GM19238 (cell line): ENCODE results near the gene UBTD2.
"Not testable (repeated sequence)": the region's sequence is repeated elsewhere in the genome, so short reads cannot be mapped to it uniquely, and the experiment has no call there.

Experiments
- DNase-seq: peaks from one replicate; pipeline ENCODE4 v3.0.0; 2011; ENCODE audit warnings: low spot score; ENCODE audit not compliant: insufficient read length

Gene UBTD2

DNA sequence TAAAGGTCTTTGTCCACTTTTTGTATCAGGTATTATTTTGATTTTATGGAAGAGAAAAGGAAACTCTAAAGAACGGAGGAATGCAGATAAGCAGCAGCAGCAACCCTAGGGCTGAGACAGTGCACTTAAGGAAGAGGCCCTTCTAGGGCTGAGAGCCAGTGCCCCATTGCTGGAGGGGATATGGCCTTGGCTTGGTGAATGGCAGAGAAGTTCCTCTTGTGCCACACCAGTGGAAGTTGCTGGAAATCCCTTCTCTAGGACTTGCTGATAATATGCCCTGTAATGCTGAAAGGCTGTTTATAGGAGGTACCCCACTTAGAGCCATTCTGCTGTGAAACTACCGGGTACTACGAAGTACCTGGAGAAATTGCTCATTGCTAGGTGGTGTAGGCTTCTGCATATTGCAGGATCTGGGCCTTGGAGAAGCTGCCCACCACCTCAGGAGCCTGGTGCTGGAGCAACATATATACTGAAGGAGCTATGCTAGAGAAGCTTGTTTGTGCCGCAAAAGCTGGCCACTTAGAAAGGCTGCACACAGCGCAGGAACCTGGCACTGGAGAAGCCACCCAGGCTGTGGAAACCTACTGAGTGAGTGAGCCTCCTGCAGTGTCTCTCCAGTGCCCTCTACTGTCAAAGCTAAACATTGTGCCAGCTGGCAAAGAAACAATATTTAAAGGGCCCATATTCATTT lies 9.6 kb upstream of the UBTD2 start:
- peak; percentile 35 for DNase-seq

DNA sequence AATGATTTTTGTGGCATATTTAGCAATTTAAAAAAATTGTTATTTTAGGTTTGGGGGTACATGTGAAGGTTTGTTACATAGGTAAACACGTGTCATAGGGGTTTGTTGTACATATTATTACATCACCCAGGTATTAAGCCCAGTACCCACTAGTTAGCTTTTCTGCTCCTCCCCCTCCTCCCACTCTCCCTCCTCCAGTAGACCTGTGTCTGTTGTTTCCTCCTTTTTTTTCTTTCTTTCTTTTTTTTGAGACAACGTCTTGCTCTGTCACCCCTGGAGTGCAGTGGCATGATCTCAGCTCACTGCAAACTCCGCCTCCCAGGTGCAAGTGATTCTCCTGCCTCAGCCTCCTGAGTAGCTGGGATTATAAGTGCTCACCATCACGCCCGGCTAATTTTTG lies 8.3 kb upstream of the UBTD2 start:
- DNase-seq: not testable (repeated sequence)

DNA sequence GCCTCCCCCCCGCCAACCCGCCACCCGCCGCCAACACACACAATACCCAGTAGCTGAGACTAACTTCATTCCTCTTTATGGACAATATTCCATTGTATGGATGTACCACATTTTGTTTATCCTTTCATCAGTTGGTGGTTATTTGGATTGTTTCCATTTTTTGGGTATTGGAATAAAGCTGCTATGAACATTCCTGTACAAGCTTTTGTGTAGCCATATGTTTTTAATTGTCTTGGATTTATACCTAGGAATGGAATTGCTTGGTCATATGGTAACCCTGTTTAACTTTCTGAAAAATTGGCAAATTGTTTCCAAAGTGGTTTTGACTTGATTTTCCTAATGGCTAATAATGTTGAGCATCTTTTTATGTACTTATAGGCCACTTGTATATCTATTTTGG lies 4.9 kb upstream of the UBTD2 start:
- DNase-seq: no peak

DNA sequence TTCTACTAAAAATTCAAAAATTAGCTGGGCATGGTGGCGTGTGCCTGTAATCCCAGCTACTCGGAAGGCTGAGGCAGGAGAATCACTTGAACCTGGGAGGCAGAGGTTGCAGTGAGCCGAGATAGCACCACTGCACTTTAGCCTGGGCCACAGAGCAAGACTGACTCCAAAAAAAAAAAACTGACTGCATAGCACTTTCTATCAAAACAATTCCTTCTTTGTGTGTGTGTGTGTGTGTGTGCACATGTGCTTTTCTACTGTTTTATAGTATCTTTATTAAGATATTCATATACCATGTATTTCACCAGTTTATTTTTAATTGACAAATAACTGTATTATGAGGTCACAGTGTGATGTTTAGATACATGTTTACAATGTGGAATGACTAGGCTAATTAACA lies 3.6 kb upstream of the UBTD2 start:
- DNase-seq: not testable (repeated sequence)

DNA sequence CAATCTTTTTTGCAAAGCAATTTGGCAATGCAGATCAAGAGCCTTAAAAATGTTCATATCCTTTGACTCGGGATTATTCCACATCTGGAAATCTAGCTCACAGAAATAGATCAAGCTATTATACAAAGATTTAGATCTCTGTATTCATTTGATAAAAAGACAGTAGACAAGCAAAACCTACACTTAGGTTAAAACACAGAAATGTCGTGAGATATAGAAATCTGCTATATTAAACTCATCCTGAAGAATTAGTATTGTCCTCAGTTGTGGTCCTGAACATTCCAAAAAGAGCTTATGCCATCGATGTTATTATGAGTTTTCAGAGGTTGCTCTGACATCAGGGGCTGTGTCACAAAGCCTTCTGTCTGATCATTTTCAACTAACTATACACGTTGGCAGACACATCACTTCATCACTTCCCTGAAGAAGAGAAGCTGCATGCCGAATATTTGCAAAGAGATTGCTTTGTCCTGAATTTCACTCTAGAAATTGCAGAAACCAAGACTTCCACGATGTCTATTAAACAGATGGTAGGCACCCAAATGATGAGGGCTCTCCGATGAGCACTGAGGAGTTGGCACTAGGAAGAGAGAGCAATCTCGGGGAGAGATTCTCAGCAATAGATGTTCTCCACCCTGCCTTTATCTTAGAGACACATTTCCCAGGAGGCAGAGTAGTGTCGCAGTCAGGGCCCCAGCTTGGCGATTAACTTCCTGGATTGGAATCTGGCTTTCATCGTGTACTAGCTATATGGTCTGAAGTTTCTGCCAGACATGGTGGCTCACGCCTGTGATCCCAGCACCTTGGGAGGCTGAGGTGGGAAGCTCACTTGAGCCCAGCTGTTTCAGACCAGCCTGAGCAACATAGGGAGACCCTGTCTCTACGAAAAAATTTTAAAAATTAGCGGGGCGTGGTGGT lies 1.9 kb upstream of the UBTD2 start:
- DNase-seq: no peak

DNA sequence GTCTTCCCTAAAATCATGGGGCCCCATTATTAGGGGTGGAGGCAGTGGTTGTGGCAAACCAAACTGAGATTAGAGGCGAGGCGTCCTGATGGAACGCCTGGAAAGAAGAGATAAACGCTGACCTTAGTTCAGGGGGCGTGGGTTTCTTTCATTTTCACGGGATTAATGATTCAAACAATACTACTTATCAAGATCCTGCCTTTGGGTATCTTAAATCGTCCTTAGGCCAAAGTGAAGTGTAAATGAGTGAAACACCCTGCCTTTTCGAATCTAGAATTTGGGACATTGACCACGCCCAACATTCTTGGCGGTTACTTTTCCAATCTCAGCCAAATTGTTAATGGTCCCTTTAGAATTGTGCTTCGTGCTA lies 1.0 kb upstream of the UBTD2 start:
- no peak for DNase-seq

DNA sequence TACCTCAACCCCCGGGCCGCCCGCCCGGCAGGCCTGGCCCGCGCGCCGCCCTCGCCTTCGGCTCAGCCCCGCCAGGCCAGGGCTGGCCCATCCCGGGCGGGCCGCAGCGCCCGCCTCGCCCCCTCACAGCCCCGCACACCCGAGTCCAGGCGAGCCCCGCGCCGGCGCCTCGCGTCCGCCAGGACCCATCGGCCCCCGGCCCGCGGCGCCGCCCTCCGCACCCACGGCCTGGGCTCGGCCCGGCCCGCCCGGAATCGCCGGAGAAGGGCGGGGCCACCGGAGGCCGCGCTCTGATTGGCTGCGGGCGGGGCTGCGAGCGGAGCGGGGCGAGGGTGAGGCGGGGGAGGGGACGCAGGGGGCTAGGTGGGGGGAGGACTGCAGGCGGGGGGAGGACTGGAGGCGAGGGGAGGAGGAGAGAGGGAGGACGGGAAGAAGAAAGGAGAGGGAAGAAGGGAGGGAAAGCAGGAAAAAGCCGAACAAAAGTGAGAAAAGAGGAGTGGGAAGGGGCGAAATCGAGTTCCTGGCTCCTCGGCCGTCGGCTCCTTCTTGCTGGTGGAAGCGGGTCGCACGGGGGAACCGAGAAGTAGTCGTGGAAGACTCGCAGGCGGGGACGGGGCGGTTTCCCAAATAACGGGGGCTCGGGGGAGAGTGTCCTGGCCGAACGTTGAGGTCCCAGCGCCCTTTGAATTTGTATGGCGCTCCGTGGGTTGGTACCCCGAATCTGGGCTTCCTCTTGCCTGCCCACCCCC lies 472 bp upstream of the UBTD2 start:
- peak; percentile 96 for DNase-seq

DNA sequence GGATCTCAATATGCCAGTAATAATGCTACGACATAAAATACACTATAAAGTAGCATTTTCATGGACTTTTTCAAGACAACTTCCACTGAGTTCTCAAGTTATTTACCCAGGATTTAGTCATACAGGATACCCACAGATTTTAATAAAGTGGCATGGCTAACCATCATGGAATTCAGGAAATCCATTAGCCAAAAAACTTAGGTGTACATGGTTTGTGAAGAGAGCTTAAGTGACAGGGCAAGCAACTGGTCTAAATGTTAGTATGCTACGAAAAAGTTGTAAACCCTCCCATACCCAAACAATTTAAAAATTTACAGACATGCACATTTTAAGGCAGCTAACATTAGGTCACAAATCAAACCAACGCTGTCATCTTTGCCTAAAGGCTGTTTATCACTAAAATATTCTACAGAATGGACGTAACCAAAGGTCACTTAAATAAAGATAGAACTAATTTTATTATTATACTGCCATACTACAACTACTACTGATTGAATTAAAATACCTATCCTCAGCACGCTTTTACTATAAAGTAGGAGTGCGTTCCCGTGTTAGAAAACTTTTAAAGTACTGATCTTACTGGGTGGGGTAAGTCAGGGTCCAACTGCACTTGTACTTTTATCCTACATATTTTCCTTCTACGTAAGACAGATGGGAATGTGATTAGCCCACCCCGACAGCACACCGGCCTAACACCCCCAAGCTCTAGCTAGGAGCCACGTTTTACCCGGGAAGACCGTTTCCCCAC lies 1.1 kb downstream of the UBTD2 start:
- no peak for DNase-seq

DNA sequence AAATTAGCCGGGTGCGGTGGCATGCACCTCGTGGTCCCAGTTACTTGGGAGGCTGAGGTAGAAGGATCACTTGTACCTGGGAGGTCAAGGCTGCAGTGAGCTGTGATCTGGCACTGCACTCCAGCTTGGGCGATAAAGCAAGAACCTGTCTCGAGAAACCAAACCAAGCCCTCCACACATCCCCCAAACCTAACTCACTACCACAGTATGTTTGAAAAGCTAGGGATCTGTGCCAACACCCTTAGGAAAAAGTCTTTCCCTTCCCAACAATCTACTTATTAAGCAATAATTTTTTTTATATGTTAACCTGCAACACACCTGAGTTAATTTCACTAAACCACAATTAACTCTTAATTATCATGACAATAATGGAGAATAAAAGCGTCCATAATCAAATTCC lies 2.2 kb downstream of the UBTD2 start:
- DNase-seq: no peak

DNA sequence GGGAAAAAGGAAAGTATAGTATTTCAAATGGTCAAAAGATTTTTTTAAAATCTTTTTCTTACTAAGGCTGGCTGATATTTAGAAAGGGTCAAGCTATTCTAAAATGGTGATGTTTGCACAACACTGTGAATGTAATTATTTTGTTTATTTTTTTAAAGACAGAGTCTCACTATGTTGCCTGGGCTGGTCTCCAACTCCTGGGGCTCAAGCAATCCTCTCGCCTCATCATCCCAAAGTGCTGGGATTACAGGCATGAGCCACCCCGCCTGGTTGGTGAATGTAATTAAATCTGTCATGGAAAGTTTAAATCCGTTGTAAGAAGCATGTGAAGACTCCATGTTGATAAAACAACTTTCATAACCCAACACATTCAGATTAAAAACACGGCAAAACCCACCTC lies 2.6 kb downstream of the UBTD2 start:
- no peak for DNase-seq

DNA sequence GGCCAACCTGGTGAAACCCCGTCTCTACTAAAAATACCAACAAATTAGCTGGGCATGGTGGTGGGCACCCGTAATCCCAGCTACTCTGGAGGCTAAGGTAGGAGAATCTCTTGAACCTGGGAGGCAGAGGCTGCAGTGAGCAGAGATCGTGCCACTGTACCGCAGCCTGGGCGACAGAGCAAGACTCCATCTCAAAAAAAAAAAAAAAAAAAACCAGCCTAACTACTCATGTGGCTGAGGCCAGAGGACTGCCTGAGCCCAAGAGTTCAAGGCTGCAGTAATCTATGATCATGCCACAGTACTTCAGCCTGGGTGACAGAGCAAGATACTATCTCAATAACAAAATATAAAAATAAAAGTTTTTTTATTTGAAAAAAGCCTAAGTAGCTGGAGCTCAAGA lies 3.2 kb downstream of the UBTD2 start:
- DNase-seq: no peak

DNA sequence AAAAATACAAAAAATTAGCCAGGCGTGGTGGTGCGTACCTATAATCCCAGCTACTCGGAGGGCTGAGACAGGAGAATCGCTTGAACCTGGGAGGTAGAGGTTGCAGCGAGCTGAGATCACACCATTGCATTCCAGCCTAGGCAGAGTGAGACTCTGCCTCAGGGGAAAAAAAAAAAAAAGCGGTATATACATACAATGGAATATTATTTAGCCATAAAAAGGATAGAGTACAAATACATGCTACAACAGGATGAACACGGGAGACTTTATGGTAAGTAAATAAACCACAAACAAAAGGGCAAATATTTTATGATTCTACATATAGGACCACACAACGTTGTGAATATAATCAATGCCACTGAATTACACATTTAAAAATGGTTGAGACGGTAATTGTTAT lies 5.2 kb downstream of the UBTD2 start:
- no peak for DNase-seq

DNA sequence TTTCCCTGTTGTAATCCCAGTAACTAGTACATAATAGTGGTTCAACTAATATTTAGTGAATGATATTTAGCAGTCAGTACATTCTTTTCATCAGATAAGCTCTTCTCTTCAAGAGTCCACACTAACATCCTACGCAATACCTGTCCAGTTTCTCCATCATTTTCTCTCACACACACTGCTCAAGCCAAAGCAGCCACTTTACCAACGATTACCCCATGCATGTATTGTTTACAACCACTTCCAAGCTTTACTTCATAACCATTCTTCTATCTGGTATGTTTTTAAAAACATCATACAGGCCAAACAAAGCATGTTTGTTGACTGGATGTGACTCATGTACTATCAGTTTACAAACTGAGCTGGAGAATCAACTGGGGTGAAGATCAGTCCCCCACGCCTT lies 7.3 kb downstream of the UBTD2 start:
- no peak for DNase-seq

DNA sequence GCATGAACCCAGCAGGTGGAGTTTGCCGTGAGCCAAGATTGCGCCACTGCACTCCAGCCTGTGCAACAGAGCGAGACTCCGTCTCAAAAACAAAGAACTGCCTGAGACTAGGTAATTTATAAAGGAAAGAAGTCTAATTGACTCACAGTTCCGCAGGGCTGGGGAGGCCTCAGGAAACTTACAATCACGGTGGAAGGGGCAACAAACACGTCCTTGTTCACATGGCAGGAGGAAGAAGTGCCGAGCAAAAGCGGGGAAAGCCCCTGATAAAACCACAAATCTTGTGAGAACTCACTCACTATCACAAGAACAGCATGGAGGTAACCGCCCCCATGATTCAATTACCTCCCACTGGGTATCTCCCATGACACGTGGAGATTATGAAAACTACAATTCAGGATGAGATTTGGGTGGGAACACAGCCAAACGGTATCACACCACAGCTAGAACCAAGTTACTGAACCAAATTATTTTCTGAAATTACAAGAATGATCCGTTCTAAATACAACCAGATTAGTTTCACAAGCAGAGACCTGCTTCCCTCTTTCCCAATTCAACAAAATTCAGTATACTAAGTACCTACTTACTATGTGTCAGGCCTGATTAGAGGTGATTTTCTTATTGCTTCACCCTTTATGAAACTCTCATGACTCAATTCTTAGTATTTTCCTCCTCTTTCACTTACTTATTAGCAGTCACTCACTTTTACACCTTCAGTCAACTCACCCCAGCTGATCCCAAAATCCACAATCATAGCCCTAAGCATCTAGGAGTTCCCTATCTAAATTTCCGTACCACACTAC lies 8.4 kb downstream of the UBTD2 start:
- DNase-seq: no peak

DNA sequence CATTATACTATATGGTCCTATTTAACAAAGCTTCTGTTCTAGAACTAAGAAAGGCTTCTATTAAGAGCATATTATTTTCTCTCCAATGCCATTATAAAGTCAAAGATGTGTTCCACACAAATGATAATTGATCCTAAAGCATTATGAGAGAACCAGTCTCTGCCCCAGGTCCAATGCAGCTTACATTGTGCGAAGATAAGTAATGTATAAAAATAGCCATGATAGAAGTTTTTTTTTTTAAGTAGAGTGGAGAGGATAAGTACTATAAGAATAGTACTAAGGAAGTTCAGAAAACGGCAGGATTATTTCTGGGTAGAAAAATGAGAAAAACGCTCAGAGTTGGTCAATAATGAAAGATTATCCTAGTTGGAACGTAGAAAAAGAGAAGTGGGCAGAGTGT lies 15.6 kb downstream of the UBTD2 start:
- no peak for DNase-seq

DNA sequence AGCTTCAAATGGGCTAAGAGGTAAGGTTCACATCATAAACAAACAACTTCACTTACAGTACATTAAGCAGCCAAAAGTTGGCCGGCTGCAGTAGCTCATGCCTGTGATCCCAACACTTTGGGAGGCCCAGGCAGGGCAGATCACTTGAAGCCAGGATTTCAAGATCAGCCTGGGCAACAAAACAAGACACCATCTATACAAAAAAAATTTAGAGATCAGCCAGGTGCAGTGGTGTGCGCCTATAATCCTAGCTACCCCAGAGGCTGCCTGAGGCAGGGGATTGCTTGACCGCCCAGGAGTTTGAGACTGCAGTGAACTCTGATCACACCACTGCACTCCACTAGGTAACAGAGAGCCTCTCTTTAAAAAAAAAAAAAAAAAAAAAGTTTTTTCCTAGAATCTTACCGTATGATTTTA lies 16.9 kb downstream of the UBTD2 start:
- DNase-seq: no peak

DNA sequence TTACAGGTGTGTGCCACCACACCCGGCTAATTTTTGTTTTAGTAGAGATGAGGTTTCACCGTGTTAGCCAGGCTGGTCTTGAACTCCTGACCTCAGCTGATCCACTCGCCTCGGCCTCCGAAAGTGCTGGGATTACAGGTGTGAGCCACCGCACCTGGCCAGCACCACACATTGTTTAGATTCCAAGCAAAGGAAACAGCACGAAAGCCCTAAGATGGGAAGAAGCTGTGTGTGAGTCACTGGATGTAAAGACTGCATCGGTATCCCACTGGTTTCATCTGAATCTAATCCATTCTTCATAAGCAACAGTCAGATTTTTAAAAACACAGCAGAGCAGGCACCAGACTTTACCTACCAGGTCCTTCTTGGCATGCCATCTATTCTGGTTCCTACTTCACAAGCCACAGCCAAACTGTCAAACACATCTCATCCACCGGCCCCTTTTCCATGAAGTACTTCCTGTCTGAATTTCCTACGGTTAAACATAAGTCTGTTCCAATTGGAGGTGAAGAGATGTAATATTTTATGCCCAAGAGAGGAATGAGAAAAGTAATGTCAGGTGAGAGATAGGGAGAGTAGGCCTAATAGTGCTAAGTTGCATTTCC lies 17.4 kb downstream of the UBTD2 start:
- no peak for DNase-seq

DNA sequence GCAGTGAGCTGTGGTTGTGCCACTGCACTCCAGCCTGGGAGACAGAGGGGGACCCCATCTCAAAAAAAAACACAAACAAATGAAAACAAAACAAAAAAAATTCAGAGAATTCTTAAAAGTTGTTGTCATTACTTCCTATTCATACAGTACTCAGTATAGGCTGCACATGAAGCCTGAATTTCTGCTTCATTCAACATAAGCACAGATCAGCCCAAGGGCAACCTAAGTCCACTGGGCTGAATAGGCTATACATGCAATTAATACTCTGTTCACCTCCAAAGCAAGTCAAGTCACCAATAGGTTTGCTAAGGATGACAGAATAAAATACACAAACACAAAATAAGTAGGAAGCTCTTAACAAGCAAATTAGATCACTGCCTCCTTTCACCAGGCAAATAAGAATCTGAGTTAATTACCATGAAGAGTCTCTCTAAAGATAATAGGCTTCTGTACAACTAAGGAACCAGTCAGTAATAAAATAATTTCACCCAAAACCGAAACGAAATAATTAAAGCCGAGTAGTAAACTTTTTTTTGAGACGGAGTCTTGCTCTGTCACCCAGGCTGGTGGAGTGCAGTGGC lies 18.7 kb downstream of the UBTD2 start:
- no peak for DNase-seq

DNA sequence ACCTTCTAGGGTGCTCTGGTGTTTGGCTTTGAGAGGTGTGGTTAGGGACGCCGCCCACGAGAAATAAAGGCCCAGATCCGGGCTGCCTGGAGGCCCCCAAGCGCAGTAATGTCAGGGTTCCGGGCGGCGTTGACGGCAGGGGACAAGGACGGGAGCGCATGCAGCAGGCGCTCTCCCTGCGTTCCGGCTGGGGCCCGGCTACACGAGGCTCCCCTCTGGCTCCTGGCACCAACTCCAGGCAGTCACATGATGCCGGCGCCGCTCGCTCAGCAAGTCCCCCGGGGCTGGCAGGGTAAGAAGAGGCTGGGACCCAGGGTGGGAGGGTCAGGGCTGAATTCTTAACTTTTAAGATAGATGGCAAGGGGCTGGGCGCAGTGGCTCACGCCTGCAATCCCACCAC lies 28.1 kb downstream of the UBTD2 start:
- DNase-seq: no peak

DNA sequence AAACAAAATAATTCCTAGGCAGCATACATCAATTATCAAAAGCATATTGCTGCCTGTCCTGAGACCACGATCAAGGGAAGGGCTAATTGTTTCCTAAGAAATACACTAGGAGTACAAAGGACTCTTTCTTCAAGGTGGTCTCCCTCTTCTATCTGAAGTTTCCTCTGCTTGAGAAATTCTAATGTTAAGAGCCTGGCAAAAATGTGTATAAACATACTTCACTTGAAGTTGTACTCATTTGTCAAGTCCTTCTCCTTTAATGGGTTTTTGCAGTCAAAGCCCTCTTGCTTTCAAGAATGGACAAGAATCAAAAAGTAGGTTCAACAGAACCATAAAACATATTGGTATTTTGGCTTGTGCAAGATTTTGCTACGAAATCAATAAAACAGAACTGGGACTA lies 31.1 kb downstream of the UBTD2 start:
- DNase-seq: no peak
